Right ventricle myocardium inferior (tissue), 1 donor: ENCODE data around the gene MFSD11. TPM values are rescaled to one million over a fixed set of nuclear protein-coding genes. Genes with fewer than 3 reads are reported as not detected.
"Not testable (repeated sequence)": the region's sequence is repeated elsewhere in the genome, so short reads cannot be mapped to it uniquely, and the experiment has no call there.

Experiments used
- ATAC-seq: fragments of 200-7000 bp; cut with Tn5 transposase; one replicate; pipeline ENCODE4 v1.9.1; 2020; ENCODE audit warnings: mild to moderate bottlenecking, moderate library complexity
- DNase-seq: peaks from one replicate; pipeline ENCODE4 v3.0.0; 2021; ENCODE audit errors: missing footprints
- intact Hi-C: fragments of 100-400 bp; cut with DNase I; formaldehyde crosslinking; loops from one replicate; pipeline ENCODE4 v1.11.0; 2022
- total RNA-seq: library from RNA; stranded (reverse); fragmentation: NEBNext Ultra II Directional; extraction: Animal tissue kit (Norgen Biotek cat#: 25700); gene quantifications from one replicate; pipeline ENCODE4 v1.2.1, GENCODE V29; 2021
- donor health status: DM: no; HTN: yes; CAD: no; lungs with severe emphysema.

MFSD11 gene
- total RNA-seq, 1 donor from 2014 or later, result 20.8 TPM

DNA sequence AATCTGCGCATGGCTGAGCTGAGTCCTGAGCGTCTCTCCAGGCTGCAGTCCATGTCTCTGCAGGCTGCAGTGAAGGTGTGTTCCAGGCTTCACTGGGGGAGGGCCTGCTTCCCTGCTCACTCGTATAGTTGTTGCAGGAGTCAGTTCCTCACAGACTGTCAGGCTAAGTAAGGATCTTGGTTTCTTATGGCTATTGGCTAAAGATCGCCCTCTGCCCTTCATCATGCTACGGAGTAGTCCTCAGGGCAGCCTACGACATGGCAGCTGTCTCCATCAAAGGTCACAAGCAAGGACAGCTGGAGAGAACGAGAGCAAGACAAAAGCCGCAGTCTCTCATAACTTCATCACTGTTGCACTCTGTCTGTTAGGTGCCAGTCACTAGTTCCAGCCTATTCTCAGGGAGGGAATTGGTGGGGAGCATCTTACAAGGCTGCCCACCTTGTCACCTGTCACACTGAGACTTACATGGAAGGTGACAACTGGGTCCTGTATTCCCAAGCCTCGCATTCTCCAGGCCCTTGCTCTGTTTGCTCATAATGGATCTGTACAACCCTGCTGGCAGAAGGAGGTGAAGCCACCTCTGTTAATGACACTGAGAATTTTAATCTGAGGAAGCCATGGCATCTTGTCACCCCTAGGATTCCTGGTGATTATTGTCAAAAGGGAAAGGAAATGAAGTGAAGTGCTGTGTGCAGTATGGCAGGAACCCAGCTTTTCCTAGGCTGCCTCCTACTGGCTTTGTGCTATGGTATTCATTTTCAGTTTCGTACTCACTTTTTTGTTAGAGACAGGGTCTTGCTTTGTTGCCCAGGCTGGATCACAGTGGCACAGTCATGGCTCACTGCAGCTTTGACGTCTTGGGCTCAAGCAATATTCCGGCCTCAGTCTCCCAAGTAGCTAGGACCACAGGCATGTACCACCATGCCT is 43.4 kb downstream of the MFSD11 start:
- DNase-seq (no peak), ATAC-seq (no peak)
- intact Hi-C loops, result no loop called here

DNA sequence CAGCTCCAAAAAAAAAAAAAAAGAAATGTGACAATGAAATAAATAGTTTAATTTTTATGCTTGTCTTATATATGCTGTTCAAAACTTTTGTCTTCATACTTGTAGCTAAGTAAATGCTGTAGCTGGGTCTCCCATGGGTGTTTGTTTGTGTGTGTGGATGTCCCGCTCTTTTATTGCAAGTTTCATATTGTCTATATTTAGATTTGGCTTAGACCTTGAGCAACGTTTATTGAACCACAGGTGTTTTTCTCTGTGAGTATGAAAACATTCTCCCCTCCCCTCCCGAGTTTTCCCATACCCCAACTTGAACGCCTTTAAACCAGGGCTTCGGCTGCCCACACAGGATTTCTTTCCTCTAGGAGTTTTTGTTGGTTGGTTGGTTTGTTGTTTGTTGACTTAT is 45.2 kb downstream of the MFSD11 start:
- intact Hi-C loops, result no loop called here
- DNase-seq (no peak), ATAC-seq (no peak)

DNA sequence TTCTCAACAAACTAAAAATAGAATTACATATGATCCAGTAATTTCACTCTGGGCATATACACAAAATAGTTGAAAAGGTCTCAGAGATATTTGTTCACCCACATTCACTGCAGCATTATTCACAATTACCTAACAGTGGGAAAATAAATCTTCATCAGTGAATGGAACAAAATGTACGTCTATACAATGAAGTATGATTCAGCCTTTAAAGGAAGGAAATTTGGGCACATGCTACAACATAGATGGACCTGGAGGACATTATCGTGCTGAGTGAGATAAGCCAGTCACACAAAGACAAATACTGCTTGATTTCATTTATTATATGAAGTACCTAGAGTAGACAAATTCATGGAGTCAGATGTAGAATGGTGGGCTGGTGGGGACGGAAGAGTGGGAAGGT is 47.0 kb downstream of the MFSD11 start:
- intact Hi-C loops, result no loop called here
- ATAC-seq (no peak), DNase-seq (no peak)

DNA sequence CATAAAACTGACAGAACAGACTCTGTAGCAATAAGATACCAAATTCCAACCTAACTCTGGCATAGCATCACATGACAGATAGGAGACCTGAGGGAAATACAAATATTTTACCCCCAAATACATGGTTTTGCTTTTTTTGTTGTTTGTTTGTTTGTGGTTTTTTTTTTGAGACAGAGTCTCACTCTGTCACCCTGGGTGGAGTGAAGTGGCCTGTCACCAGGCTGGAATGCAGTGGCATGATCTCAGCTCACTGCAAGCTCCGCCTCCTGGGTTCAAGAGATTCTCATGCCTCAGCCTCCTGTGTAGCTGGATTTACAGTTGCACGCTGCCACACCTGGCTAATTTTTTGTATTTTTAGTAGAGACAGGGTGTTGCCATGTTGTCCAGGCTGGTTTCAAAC is 49.9 kb downstream of the MFSD11 start:
- ATAC-seq, DNase-seq, intact Hi-C loops: not testable (repeated sequence)

DNA sequence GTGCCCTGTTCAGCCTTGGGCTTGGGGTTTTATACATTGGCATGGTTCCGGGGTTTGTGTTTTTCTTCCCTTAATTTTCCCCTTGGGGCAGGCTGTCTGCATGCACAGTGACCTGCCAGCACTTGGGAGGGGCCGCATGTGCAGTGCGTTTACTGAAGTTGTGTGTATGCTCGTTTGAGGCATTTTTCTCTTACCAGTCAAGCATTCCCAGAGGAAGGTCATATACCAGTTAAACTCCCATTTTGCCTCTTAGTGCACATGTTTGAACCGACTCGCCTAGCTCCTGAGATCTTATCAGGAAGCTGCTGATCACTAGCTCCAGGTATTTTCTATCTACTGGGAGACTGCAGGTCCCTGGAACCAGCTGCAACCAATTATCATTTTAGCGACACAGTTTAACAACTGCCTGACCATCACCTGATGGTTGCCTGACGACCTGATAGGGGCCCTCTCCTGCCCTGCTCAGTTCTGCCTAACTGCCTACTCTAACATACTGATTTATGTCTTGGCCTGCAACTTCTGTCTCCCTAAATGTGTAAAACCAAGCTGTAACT is 51.4 kb downstream of the MFSD11 start:
- DNase-seq, result no peak

DNA sequence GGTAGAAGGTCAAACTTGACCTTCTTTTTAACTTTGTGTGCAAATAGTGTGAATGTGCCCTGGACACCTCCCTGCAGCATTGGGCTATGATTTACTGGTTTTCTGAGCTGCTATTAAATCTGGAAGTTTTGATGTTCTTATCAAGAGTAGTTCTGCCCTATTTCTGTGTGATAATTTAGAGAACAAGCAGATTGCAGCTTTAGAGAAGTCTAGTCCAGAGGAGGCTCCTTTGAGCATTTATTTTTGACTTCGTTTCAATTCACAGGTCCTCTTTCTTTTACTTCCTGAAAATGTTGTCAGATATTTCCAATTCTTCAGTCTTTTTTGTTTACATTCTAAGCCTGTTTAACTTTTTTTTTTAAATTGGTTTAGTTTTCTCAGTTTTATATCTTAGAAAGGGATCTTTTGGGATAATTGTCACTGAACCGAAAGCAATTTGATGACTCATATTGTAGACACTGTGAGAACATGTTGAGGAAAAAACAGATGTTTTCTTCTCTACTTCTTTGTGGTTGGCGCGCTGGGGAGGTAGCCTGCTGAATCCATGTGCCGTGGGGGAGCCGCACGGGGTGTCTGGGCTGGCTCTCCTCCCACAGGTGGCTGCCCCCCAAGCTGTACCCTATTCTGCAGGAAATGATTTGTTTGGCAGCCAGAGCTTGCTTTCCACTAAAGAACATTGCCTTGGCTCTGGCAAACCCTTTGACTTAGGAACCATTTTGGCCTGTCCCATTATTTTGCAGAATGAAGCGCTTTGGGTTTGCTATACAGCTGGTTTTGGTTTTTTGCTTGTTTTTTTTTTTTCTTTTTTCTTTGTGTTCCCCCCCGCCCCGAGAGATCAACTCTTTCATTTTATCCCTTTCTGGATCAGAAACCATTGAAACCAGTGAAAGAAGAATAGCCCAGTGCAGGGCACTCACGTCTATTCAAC is 53.4 kb downstream of the MFSD11 start:
- ATAC-seq (no peak), DNase-seq (no peak)
- intact Hi-C loops, result no loop called here

More for the DNA sequence above, 51.4 kb downstream of the MFSD11 start:
- ATAC-seq, result no peak
- intact Hi-C loops, result no loop called here

DNA sequence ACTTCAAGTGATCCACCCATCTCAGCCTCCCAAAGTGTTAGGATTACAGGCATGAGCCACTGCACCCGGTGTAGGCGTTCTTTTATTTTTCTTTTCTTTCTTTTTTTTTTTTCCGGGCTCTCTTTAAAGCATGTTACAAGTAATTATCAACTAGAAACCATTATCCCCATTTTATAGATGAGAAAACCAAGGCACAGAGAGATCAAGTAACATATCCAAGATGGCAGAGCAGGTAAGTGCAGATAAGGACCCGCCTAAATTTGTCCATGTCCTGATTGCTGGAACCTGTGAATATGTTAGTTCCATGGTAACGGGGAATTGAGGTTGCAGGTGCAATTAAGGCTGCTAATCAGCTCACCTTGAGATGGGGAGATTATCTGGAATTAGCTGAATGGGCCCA is 54.4 kb downstream of the MFSD11 start:
- DNase-seq (no peak), ATAC-seq (no peak)
- intact Hi-C loops, result no loop called here

DNA sequence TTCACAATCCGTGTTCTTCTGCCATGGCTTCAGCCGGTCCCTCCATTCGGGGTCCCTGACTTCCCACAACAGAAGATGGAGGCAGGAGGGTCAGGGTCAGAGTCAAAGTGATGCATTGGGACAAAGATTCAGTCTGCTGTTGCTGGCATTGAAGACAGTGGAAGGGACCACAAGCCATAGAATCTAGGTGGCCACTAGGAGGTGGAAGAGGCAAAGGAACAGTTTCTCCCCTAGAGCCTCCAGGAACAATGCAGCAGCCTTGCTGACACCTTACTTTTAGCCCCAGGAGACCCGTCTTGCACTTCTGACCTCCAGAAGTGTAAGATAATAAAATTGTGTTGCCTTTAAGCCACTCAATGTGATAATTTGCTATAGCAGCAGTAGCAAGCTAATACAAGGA is 55.9 kb downstream of the MFSD11 start:
- DNase-seq, result no peak
- no peak for ATAC-seq
- intact Hi-C loops, result no loop called here

DNA sequence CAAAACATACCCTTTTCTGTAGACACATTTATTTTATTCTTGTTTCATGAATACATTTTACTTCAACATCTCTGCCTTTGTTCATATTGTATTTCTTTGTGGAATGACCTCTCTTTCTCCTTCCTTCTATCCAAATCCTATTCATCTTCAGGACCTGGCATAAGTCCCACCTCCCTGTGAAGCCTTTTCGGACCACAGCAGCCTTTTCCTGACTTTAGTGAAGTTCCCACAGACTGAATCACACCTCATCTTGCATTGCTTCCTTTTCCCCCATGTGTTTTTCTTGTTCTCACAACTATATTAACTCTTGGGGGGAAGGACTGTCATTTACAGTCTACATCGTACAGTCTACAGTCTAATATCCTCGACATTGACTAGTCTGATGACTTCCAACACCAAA is 58.2 kb downstream of the MFSD11 start:
- ATAC-seq (no peak), DNase-seq (no peak)
- intact Hi-C loops, result no loop called here

DNA sequence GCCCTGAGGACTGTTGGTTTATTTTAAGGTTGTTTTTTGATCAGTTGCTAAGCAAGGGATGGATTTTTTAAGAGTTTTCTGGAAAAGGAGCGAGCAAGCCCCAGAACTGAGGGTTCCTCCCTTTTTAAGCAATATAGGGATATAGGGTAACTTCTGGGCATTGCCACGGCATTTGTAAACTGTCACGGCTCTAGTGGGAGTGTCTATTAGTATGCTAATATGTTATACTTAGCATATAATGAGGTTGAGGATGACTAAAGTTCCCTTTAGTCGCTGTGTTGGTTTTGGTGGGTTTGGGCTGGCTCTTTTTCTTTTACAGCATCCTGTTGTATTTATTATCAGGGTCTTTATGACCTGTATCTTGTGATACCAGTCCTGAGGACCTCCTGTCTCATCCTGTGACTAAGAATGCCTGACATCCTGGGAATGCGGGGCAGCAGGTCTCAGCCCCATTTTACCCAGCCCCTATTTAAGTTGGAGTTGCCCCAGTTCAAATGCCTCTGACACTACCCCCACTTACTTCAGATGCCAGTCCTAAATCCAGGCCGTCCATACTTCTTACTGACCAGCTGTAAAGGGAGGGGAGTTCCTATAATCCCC is 59.4 kb downstream of the MFSD11 start:
- intact Hi-C loops, result no loop called here
- ATAC-seq, result no peak
- DNase-seq, result no peak

DNA sequence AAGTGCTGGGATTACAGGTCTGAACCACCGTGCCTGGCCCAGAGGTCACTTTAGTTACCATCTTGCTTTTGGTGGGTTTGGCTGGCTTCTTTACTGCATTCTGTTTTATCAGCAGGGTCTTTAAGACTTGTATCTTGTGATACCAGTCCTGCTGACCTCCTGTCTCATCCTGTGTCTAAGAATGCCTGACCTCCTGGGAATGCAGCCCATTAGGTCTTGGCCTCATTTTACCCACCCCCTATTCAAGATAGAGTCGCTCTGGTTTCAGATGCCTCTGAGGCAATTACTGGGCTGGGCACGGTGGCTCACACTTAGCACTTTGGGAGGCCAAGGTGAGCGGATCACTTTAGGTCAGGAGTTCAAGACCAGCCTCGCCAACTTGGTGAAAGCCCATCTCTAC is 63.8 kb downstream of the MFSD11 start:
- ATAC-seq (no peak), DNase-seq (no peak)
- intact Hi-C loops, result no loop called here

DNA sequence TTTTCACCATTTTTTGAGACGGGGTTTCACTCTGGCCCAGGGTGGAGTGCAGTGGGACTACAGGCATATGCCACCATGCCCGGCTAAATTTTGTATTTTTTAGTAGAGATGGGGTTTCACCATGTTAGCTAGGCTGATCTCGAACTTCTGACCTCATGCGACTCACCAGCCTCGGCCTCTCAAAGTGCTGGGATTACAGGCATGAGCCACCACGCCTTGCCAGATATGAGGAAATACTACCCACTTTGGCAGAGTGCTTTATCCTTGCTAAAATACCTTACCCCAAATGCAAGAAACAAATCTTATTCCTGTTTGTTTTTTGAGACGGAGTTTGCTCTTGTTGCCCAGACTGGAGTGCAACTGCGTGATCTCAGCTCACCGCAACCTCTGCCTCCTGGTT is 67.4 kb downstream of the MFSD11 start:
- intact Hi-C loops, result no loop called here
- DNase-seq (no peak), ATAC-seq (no peak)

DNA sequence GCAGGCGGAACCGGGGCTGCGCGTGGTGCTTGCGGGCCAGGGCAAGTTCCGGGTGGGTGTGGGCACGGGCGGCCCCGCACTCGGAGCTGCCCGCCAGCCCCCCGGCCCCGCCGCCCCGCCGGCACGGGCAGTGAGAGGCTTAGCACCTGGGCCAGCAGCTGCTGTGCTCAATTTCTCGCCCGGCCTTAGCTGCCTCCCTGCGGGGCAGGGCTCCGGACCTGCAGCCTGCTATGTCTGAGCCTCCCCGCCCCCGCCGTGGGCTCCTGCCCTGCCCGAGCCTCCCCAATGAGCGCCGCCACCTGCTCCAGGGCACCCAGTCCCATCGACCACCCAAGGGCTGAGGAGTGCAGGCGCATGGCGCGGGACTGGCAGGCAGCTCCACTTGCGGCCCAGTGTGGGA is 68.2 kb downstream of the MFSD11 start:
- ATAC-seq, DNase-seq, intact Hi-C loops: not testable (repeated sequence)

DNA sequence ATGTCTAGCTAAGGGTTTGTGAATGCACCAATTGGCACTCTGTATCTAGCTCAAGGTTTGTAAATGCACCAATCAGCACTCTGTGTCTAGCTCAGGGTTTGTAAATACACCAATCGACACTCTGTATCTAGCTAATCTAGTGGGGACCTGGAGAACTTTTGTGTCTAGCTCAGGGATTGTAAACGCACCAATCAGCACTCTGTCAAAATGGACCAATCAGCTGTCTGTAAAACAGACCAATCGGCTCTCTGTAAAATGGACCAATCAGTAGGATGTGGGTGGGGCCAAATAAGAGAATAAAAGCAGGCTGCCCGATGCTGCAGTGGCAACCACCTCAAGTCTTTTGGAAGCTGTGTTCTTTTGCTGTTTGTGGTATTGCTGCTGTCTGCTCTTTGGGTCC is 68.8 kb downstream of the MFSD11 start:
- DNase-seq, intact Hi-C loops, ATAC-seq: not testable (repeated sequence)

DNA sequence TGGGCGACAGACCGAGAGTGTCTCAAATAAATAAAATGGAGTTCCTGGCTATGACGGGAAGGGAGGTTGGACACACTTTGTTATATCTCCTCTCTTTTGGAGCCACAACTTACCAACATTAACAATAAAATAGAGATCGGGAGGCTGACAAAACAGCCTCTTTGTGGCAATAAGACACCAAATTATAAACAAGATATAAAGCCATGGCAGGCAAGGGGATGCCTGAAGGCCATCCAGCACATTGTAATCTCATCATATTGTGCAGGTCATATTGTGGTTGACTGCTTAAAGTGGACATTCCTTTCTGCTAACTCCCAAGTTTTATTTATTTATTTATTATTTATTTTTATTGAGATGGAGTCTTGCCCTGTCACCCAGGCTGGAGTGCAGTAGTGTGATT is 70.4 kb downstream of the MFSD11 start:
- DNase-seq (no peak), ATAC-seq (no peak)
- intact Hi-C loops, result no loop called here

DNA sequence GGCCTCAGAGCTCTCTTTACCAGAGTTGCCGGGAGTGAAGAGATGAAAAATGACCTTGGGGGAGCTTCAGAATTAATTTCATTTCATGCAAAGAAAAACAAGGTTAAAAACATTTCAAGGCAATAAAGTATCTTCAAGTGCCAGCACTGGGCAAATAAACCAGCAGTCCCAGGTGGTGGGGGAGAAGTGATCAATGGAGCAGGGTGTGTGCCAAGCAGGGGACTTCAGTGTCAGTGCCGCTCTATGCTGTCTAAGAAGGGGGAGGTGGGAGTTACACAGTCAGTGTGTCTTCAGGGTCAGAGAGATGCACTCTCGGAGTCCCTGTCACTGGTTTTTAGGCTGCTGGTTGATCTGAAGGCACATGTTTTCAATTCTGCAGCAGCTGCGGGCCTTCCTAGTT is 73.0 kb downstream of the MFSD11 start:
- ATAC-seq (no peak), DNase-seq (no peak)
- intact Hi-C loops, result no loop called here

DNA sequence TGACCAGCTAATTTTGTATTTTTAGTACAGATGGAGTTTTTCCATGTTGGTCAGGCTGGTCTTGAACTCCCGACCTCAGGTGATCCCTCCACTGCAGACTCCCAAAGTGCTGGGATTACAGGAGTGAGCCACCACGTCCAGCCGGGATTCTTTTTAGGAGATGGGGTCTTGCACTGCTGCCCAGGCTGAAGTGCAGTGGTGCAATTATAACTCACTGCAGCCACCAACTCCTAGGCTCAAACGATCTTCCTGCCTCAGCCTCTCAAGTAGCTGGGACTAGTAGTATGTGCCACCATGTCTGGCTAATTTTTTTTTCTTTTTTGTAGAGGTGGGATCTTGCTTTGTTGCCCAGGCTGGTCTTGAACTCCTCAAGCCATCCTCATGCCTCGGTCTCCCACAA is 73.9 kb downstream of the MFSD11 start:
- no peak for ATAC-seq

DNA sequence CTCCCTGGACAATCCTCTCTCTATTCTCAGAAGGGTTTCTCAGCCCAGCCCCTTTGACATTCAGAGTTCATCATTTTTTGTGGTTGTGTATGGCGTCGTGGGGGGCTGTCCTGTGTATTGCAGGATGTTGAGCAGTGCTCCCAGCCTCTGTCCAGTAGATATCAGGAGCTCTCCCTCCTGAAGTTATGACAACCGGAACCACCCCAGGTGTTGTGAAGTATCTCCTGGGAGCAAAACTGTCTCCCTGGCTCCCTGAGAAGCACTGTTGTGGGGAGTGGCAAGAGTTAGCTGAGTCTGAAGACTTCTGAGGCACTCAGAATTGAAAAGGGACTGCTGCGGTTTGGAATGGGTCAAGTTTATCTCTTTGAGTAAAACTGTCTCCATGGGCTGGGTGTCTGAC is 74.3 kb downstream of the MFSD11 start:
- intact Hi-C loops, result no loop called here
- DNase-seq, result no peak
- no peak for ATAC-seq

More for the DNA sequence above, 73.9 kb downstream of the MFSD11 start:
- intact Hi-C loops, result no loop called here
- no peak for DNase-seq

DNA sequence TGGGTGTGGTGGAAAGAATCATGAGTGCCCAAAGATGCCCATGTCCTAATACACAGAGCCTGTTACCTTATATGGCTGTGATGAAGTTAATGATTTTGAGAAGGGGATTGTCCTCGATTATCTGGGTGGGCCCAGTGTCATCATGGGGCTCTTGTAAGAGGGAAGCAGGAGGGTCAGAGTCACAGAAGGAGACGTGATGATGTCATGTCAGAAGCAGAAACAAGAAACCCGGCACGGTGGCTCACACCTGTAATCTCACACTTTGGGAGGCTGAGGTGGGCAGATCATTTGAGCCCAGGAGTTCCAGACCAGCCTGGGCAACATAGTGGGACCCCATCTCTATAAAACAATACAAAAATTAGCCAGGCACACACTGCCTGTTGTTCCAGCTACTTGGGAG is 75.0 kb downstream of the MFSD11 start:
- ATAC-seq, result no peak
- intact Hi-C loops, result no loop called here
- no peak for DNase-seq
